ENCODE data around the gene HIRA. TPM values are rescaled to one million over a fixed set of nuclear protein-coding genes. Genes with fewer than 3 reads are reported as not detected.

HIRA gene
- total and polyA plus RNA-seq, 2 of the 8 experiments (the other 6 are each of a cell fraction or from before 2014, with no cell fraction given): 34.9 to 67.2 TPM

- TF ChIP-seq RXRA (IDR thresholded peaks at IDR 0.05; ENCODE audit: insufficient read depth, low read depth, low read length) (no peak), TCF12 (IDR thresholded peaks at IDR 0.05; ENCODE audit: low read depth, low read length) (no peak), KDM5A (IDR thresholded peaks at IDR 0.05; ENCODE audit: low read length) (no peak)
Observed at GRCh38 chr22:19358195-19358594, 73.3 kb downstream of the HIRA start (continued).
